Loucy (cell line): ENCODE results near the gene VPS8.

ENCODE experiments used
- CTCF ChIP-seq: fragments of 200-600 bp; sonication (generic); conservative IDR thresholded peaks from 2 replicates; pipeline ENCODE4 v1.5.1; 2014; ENCODE audit warnings: mild to moderate bottlenecking, antibody characterized with exemption, low read length
- EZH2phosphoT487 ChIP-seq: fragments of 200-600 bp; IDR thresholded peaks from 2 replicates; pipeline ENCODE4 v1.6.1; 2018; ENCODE audit warnings: antibody characterized with exemption, mild to moderate bottlenecking, moderate library complexity, borderline replicate concordance

GRCh38 chr3:184796551-184796950 is 15.4 kb upstream of the VPS8 start:
- TF ChIP-seq CTCF: no peak
- no peak for TF ChIP-seq EZH2phosphoT487
